Measurements from ENCODE around the gene GPRASP3. TPM values are rescaled to one million over a fixed set of nuclear protein-coding genes. Genes with fewer than 3 reads are reported as not detected.
"Not testable (repeated sequence)": the region's sequence is repeated elsewhere in the genome, so short reads cannot be mapped to it uniquely, and the experiment has no call there.

The GPRASP3 gene
- total RNA-seq, 1 donor from 2014 or later, result 0.65 TPM

GRCh38 chrX:102715967-102716366 lies 4.6 kb upstream of the GPRASP3 start:
- Mint-ChIP-seq H3K36me3 (ENCODE audit: low read depth) (no peaks in the 10 kb centered on the region), H3K9me3 (no peaks in the 10 kb centered on the region), H3K4me1 (ENCODE audit: low read depth) (peaks cover 10% of the 10 kb centered on the region), H3K27me3 (ENCODE audit: insufficient read depth) (peaks cover 12% of the 10 kb centered on the region), H3K27ac (no peak overlapping the region), H3K4me3 (no peak overlapping the region)
- intact Hi-C loops (cut with micrococcal nuclease), result no loop called here
- no peak for DNase-seq (ENCODE audit: low spot score)

- H3K27ac Mint-ChIP-seq; DNase-seq (ENCODE audit: low spot score); H3K9me3 Mint-ChIP-seq; H3K36me3 Mint-ChIP-seq (ENCODE audit: low read depth); H3K27me3 Mint-ChIP-seq (ENCODE audit: insufficient read depth): not testable (repeated sequence)
- peaks cover 11% of the 10 kb centered on the region for H3K4me1 Mint-ChIP-seq (ENCODE audit: low read depth)
- H3K4me3 Mint-ChIP-seq, result peak overlapping the region; percentile 88
- intact Hi-C loops (cut with micrococcal nuclease), result loop anchor here (2.0 kb wide), 2 partner anchors 62 to 122 kb away; partner anchors contain the start of gene ARMCX5
These were observed 595 bp downstream of the GPRASP3 start for GRCh38 chrX:102721169-102721506.

GRCh38 chrX:102723456-102723855 lies 2.9 kb downstream of the GPRASP3 start:
- H3K27me3 Mint-ChIP-seq (ENCODE audit: insufficient read depth), result no peaks in the 10 kb centered on the region
- intact Hi-C loops (cut with micrococcal nuclease), result no loop called here
- no peaks in the 10 kb centered on the region for H3K9me3 Mint-ChIP-seq
- no peak overlapping the region for H3K27ac Mint-ChIP-seq
- H3K4me3 Mint-ChIP-seq, result no peak overlapping the region
- no peaks in the 10 kb centered on the region for H3K36me3 Mint-ChIP-seq (ENCODE audit: low read depth)
- peaks cover 11% of the 10 kb centered on the region for H3K4me1 Mint-ChIP-seq (ENCODE audit: low read depth)
- DNase-seq (ENCODE audit: low spot score), result no peak

- H3K27ac Mint-ChIP-seq, result no peak overlapping the region
- H3K4me1 Mint-ChIP-seq (ENCODE audit: low read depth), result no peaks in the 10 kb centered on the region
- no peaks in the 10 kb centered on the region for H3K9me3 Mint-ChIP-seq
- no peaks in the 10 kb centered on the region for H3K36me3 Mint-ChIP-seq (ENCODE audit: low read depth)
- intact Hi-C loops (cut with micrococcal nuclease), result no loop called here
- H3K4me3 Mint-ChIP-seq, result no peak overlapping the region
- no peaks in the 10 kb centered on the region for H3K27me3 Mint-ChIP-seq (ENCODE audit: insufficient read depth)
- DNase-seq (ENCODE audit: low spot score), result no peak
These were observed 7.2 kb downstream of the GPRASP3 start for GRCh38 chrX:102727761-102728160.

GRCh38 chrX:102728646-102729045 lies 8.1 kb downstream of the GPRASP3 start:
- Mint-ChIP-seq H3K4me1 (ENCODE audit: low read depth) (no peaks in the 10 kb centered on the region), H3K4me3 (no peak overlapping the region), H3K9me3 (no peaks in the 10 kb centered on the region), H3K36me3 (ENCODE audit: low read depth) (no peaks in the 10 kb centered on the region), H3K27me3 (ENCODE audit: insufficient read depth) (no peaks in the 10 kb centered on the region), H3K27ac (no peak overlapping the region)
- intact Hi-C loops (cut with micrococcal nuclease), result no loop called here
- DNase-seq (ENCODE audit: low spot score), result no peak

- Mint-ChIP-seq H3K9me3 (no peaks in the 10 kb centered on the region), H3K27me3 (ENCODE audit: insufficient read depth) (no peaks in the 10 kb centered on the region), H3K27ac (no peak overlapping the region), H3K4me3 (no peak overlapping the region), H3K36me3 (ENCODE audit: low read depth) (no peaks in the 10 kb centered on the region), H3K4me1 (ENCODE audit: low read depth) (no peaks in the 10 kb centered on the region)
- no peak for DNase-seq (ENCODE audit: low spot score)
- intact Hi-C loops (cut with micrococcal nuclease), result no loop called here
These were observed 19.1 kb downstream of the GPRASP3 start for GRCh38 chrX:102739657-102740056.

- H3K27ac Mint-ChIP-seq, result no peak overlapping the region
- no peaks in the 10 kb centered on the region for H3K9me3 Mint-ChIP-seq
- no peak overlapping the region for H3K4me3 Mint-ChIP-seq
- DNase-seq (ENCODE audit: low spot score), result no peak
- no peaks in the 10 kb centered on the region for H3K27me3 Mint-ChIP-seq (ENCODE audit: insufficient read depth)
- H3K36me3 Mint-ChIP-seq (ENCODE audit: low read depth), result no peaks in the 10 kb centered on the region
- intact Hi-C loops (cut with micrococcal nuclease), result no loop called here
- H3K4me1 Mint-ChIP-seq (ENCODE audit: low read depth), result no peaks in the 10 kb centered on the region
These were observed 23.8 kb downstream of the GPRASP3 start for GRCh38 chrX:102744307-102744706.

- Mint-ChIP-seq H3K36me3 (ENCODE audit: low read depth) (no peaks in the 10 kb centered on the region), H3K9me3 (no peaks in the 10 kb centered on the region), H3K27me3 (ENCODE audit: insufficient read depth) (no peaks in the 10 kb centered on the region), H3K4me3 (peak overlapping the region; percentile 33), H3K4me1 (ENCODE audit: low read depth) (no peaks in the 10 kb centered on the region), H3K27ac (no peak overlapping the region)
- intact Hi-C loops (cut with micrococcal nuclease), result no loop called here
- DNase-seq (ENCODE audit: low spot score), result no peak
These were observed 24.9 kb downstream of the GPRASP3 start for GRCh38 chrX:102745513-102745856.

- no peak for DNase-seq (ENCODE audit: low spot score)
- intact Hi-C loops (cut with micrococcal nuclease), result no loop called here
- H3K27me3 Mint-ChIP-seq (ENCODE audit: insufficient read depth), result no peaks in the 10 kb centered on the region
- H3K4me3 Mint-ChIP-seq, result peak overlapping the region; percentile 78
- H3K9me3 Mint-ChIP-seq, result no peaks in the 10 kb centered on the region
- H3K36me3 Mint-ChIP-seq (ENCODE audit: low read depth), result no peaks in the 10 kb centered on the region
- H3K27ac Mint-ChIP-seq, result no peak overlapping the region
- H3K4me1 Mint-ChIP-seq (ENCODE audit: low read depth), result no peaks in the 10 kb centered on the region
These were observed 25.5 kb downstream of the GPRASP3 start for GRCh38 chrX:102745857-102746584.

- no peaks in the 10 kb centered on the region for H3K9me3 Mint-ChIP-seq
- no peak overlapping the region for H3K4me3 Mint-ChIP-seq
- H3K27me3 Mint-ChIP-seq (ENCODE audit: insufficient read depth), result no peaks in the 10 kb centered on the region
- peaks cover 5% of the 10 kb centered on the region for H3K4me1 Mint-ChIP-seq (ENCODE audit: low read depth)
- intact Hi-C loops (cut with micrococcal nuclease), result loop anchor here (5.0 to 10.0 kb wide), 3 partner anchors 250 to 1360 kb away; partner anchors contain the start of genes ARMCX6, GLA, HNRNPH2 and TMSB15A
- no peak for DNase-seq (ENCODE audit: low spot score)
- H3K36me3 Mint-ChIP-seq (ENCODE audit: low read depth), result no peaks in the 10 kb centered on the region
- H3K27ac Mint-ChIP-seq, result no peak overlapping the region
These were observed 44.7 kb downstream of the GPRASP3 start for GRCh38 chrX:102765217-102765616.

GRCh38 chrX:102765809-102766208 lies 45.3 kb downstream of the GPRASP3 start:
- Mint-ChIP-seq H3K27ac (no peak overlapping the region), H3K4me1 (ENCODE audit: low read depth) (peaks cover 8% of the 10 kb centered on the region), H3K4me3 (no peak overlapping the region), H3K27me3 (ENCODE audit: insufficient read depth) (no peaks in the 10 kb centered on the region), H3K36me3 (ENCODE audit: low read depth) (no peaks in the 10 kb centered on the region), H3K9me3 (no peaks in the 10 kb centered on the region)
- intact Hi-C loops (cut with micrococcal nuclease), result loop anchor here (5.0 to 10.0 kb wide), 3 partner anchors 251 to 1361 kb away; partner anchors contain the start of genes ARMCX6, GLA, HNRNPH2 and TMSB15A
- DNase-seq (ENCODE audit: low spot score), result no peak

GRCh38 chrX:102767287-102767686 lies 46.7 kb downstream of the GPRASP3 start:
- Mint-ChIP-seq H3K4me3 (no peak overlapping the region), H3K27ac (no peak overlapping the region), H3K9me3 (no peaks in the 10 kb centered on the region), H3K4me1 (ENCODE audit: low read depth) (peaks cover 12% of the 10 kb centered on the region), H3K36me3 (ENCODE audit: low read depth) (no peaks in the 10 kb centered on the region), H3K27me3 (ENCODE audit: insufficient read depth) (no peaks in the 10 kb centered on the region)
- intact Hi-C loops (cut with micrococcal nuclease), result loop anchor here (5.0 to 10.0 kb wide), 3 partner anchors 252 to 1362 kb away; partner anchors contain the start of genes ARMCX6, GLA, HNRNPH2 and TMSB15A
- DNase-seq (ENCODE audit: low spot score), result no peak

GRCh38 chrX:102768987-102769761 lies 48.6 kb downstream of the GPRASP3 start:
- Mint-ChIP-seq H3K27ac (peak overlapping the region; percentile 96), H3K9me3 (no peaks in the 10 kb centered on the region), H3K27me3 (ENCODE audit: insufficient read depth) (no peaks in the 10 kb centered on the region), H3K4me1 (ENCODE audit: low read depth) (peaks cover 12% of the 10 kb centered on the region), H3K36me3 (ENCODE audit: low read depth) (peaks cover 3% of the 10 kb centered on the region), H3K4me3 (peak overlapping the region; percentile 92)
- intact Hi-C loops (cut with micrococcal nuclease), result loop anchor here (1.0 to 10.0 kb wide), 6 partner anchors 49 to 1364 kb away; partner anchors contain the start of genes ARMCX5, ARMCX6, GLA and GPRASP3
- peak; percentile 78 for DNase-seq (ENCODE audit: low spot score)
